Testis (tissue), 3 donors: Measurements from ENCODE around the gene MAZ. TPM values are rescaled to one million over a fixed set of nuclear protein-coding genes. Genes with fewer than 3 reads are reported as not detected.

Experiments used
- DNase-seq: peaks from one replicate; pipeline ENCODE4 v3.0.0-alpha.2; 2019
- H3K27ac ChIP-seq, 2 donors: fragments of 200-600 bp; sonication (generic); one replicate each; pipeline ENCODE4 v1.5.1; 2019
- H3K27me3 ChIP-seq: fragments of 200-600 bp; sonication (generic); one replicate; pipeline ENCODE4 v1.5.1; 2019
- H3K36me3 ChIP-seq: fragments of 200-600 bp; sonication (generic); one replicate; pipeline ENCODE4 v1.5.1; 2017; ENCODE audit warnings: low read depth; ENCODE audit errors: missing control alignments
- H3K4me1 ChIP-seq: fragments of 200-600 bp; sonication (generic); one replicate; pipeline ENCODE4 v1.5.1; 2019
- H3K4me3 ChIP-seq, 2 donors: fragments of 200-600 bp; sonication (generic); one replicate each; pipeline ENCODE4 v1.5.1; 2017 to 2019
- H3K9me3 ChIP-seq: fragments of 200-600 bp; sonication (generic); one replicate; pipeline ENCODE4 v1.5.1; 2017
- POLR2A ChIP-seq: fragments of 450-650 bp; IDR thresholded peaks from one replicate; pipeline ENCODE4 v1.6.1; 2017; ENCODE audit warnings: antibody characterized with exemption, mild to moderate bottlenecking, moderate library complexity
- WGBS, 2 donors: methylation state at CpG; one replicate each; pipeline ENCODE4 v1.1.5; 2018; 5-methylcytosine and 5-hydroxymethylcytosine counted together
- intact Hi-C: fragments of 100-400 bp; cut with DNase I; formaldehyde crosslinking; loops from one replicate; pipeline ENCODE4 v1.15.1; 2023; ENCODE audit warnings: low total_unique reads
- polyA plus RNA-seq: library from polyadenylated mRNA; stranded (reverse); fragments of 350-450 nt; fragmentation: Illumina TruSeq; extraction: RNeasy Lipid Tissue Mini Kit (QIAGEN cat#74804); gene quantifications from one replicate; pipeline ENCODE4 v1.2.3, GENCODE V29; 2014; ENCODE audit warnings: low read depth, low replicate concordance; ENCODE audit not compliant: insufficient read depth
- total RNA-seq, 2 donors: library from RNA; depleted of rRNA; stranded (reverse); fragments of >200 nt; gene quantifications; one replicate each; pipeline ENCODE4 v1.2.3, GENCODE V29; 2016
- TF ChIP-seq, protein P1 (sequence below), 3 experiments: fragments of 450-650 bp in 2 of 3; fragments of 200-600 bp in 1 of 3; sonication (generic) in 1 of 3; IDR thresholded peaks; one replicate each; pipeline ENCODE4 v1.5.1; 2016 to 2019; ENCODE audit warnings: antibody characterized with exemption in 3 of 3, mild to moderate bottlenecking in 2 of 3, moderate library complexity in 1 of 3

MAZ gene
- total and polyA plus RNA-seq, 3 donors from 2014 or later = 173 to 217 (median 186) TPM

DNA sequence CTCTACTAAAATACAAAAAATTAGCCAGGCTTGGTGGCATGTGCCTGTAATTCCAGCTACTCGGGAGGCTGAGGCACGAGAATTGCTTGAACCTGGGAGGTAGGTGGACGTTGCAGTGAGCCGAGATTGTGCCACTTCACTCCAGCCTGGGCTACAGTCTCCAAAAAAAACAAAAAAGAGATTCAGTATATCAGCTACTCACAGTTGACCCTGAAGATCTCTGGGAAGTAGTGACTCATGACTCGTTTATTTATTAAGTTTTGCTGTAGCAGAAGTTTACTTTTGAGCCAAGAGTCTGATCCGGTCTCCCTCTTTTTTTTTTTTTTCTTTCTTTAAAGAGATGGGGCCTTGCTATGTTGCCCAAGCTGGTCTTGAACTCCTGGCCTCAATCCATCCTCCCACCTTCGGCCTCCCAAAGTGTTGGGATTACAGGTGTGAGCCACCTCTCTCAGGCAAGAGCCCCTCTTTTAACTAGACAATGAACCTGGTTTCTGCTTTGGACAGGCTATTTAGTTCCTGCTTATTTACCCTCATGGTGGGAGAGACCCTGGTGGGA is 18.3 kb downstream of the MAZ start:
- Histone ChIP-seq H3K27ac (peak overlapping the region; percentile 88 to 91), H3K4me1 (peaks cover 84% of the 10 kb centered on the region), H3K36me3 (no peaks in the 10 kb centered on the region), H3K4me3 (no peak overlapping the region), H3K9me3 (no peaks in the 10 kb centered on the region), H3K27me3 (no peaks in the 10 kb centered on the region)
- WGBS, 2 donors = 29 to 39% methylated on average over 7 of the region's 7 CpGs
- intact Hi-C loops = no loop called here
- no peak for DNase-seq
- TF ChIP-seq, protein P1, sequence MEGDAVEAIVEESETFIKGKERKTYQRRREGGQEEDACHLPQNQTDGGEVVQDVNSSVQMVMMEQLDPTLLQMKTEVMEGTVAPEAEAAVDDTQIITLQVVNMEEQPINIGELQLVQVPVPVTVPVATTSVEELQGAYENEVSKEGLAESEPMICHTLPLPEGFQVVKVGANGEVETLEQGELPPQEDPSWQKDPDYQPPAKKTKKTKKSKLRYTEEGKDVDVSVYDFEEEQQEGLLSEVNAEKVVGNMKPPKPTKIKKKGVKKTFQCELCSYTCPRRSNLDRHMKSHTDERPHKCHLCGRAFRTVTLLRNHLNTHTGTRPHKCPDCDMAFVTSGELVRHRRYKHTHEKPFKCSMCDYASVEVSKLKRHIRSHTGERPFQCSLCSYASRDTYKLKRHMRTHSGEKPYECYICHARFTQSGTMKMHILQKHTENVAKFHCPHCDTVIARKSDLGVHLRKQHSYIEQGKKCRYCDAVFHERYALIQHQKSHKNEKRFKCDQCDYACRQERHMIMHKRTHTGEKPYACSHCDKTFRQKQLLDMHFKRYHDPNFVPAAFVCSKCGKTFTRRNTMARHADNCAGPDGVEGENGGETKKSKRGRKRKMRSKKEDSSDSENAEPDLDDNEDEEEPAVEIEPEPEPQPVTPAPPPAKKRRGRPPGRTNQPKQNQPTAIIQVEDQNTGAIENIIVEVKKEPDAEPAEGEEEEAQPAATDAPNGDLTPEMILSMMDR (IDR thresholded peaks at IDR 0.05) = no peak
- TF ChIP-seq POLR2A = no peak

DNA sequence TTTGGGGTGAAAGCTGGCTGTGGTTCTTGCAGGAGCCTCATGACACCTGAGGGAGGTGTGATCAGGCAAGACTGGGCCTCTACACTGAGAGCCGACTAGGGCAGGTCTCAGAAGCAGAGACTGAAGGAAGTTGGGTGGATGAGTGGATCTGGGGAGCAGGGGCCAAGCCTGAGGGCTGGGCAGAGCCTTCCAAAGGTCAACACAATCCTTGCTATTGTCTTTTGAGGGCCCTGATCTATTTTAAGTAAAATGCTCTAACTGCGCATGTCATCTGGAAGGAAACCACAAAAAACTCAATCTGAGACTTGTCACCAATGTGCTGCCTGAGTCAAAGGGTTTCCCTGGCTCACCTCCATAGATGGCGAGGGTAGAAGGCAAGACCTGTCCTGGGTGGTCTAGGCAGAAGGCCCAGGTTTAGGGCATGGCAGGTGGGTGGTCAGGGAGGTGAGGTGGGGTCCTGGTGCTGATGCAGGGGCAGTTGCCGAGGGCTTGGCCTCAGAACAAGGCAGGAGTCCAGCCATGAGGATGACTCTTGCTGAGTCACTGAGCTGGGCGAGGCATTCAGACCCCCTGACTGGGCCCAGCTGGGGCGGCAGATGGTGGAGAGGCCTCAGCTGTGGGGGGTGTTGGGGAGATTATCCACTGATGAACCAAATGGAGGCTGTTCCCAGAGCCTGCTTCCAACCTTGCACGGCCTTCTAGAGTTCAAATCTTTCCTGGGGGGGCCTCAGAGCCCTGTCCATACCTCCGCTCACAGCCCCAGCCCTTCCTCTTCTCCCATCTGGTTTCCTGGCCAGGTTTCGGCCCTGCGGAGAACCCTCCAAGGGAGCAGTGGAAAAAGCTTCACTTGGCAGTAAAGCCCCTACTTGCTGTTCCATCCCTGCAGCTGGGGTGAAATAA is 19.1 kb downstream of the MAZ start:
- intact Hi-C loops = no loop called here
- no peak overlapping the region for H3K4me3 ChIP-seq
- peak overlapping the region; percentile 88 to 91 for H3K27ac ChIP-seq
- H3K4me1 ChIP-seq = peaks cover 79% of the 10 kb centered on the region
- DNase-seq = no peak
- WGBS, 2 donors = 34 to 59% methylated on average over 7 to 10 of the region's 10 CpGs
- no peaks in the 10 kb centered on the region for H3K36me3 ChIP-seq
- H3K9me3 ChIP-seq = no peaks in the 10 kb centered on the region
- no peak for TF ChIP-seq POLR2A
- TF ChIP-seq, protein P1 (IDR thresholded peaks at IDR 0.05) = no peak
- H3K27me3 ChIP-seq = no peaks in the 10 kb centered on the region

DNA sequence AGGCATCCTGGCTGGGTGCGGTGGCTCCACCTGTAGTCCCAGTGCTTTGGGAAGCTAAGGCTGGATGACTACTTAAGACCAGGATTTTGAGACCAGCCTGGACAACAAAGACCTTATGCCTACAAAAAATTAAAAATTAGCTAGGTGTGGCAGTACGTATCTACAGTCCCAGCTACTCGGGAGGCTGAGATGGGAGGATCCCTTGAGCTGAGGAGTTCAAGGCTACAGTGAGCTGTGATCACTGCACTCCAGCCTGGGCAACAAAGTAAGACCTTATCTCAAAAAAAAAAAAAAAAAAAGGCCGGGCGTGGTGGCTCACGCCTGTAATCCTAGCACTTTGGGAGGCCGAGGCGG is 20.0 kb downstream of the MAZ start:
- H3K4me3 ChIP-seq = no peak overlapping the region
- no peak for TF ChIP-seq POLR2A
- TF ChIP-seq, protein P1 (IDR thresholded peaks at IDR 0.05) = no peak
- peak; percentile 70 for DNase-seq
- H3K9me3 ChIP-seq = no peaks in the 10 kb centered on the region
- peak overlapping the region; percentile 88 to 91 for H3K27ac ChIP-seq
- no peaks in the 10 kb centered on the region for H3K36me3 ChIP-seq
- H3K27me3 ChIP-seq = no peaks in the 10 kb centered on the region
- WGBS, 2 donors = 31 to 36% methylated on average over 8 of the region's 8 CpGs
- H3K4me1 ChIP-seq = peaks cover 79% of the 10 kb centered on the region
- intact Hi-C loops = no loop called here

DNA sequence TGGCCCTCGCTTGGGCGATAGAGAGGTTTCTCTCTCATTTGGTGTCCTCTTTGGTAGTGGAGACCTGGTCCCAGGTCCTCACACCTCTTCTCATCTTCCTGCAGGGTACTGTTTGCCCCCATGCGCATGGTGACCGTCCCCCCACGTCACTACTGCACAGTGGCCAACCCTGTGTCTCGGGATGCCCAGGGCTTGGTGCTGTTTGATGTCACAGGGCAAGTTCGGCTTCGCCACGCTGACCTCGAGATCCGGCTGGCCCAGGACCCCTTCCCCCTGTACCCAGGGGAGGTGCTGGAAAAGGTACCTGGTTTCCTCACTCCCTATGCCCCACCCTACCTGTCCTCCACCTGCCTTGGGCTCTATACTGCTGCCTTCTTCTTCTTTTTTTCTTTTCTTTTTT is 24.4 kb downstream of the MAZ start:
- 95 to 96% methylated on average over 11 of the region's 11 CpGs for whole genome bisulfite sequencing, 2 donors
- Histone ChIP-seq H3K27ac (peak overlapping the region in 1 of 2 donors; percentile 14), H3K4me1 (peaks cover 34% of the 10 kb centered on the region), H3K4me3 (no peak overlapping the region), H3K9me3 (no peaks in the 10 kb centered on the region), H3K27me3 (no peaks in the 10 kb centered on the region), H3K36me3 (no peaks in the 10 kb centered on the region)
- no peak for DNase-seq
- intact Hi-C loops = no loop called here
- no peak for TF ChIP-seq POLR2A
- TF ChIP-seq, protein P1 (IDR thresholded peaks at IDR 0.05) = no peak
